Esophagus squamous epithelium (tissue), 5 donors: ENCODE measurements around the gene CTBP1. TPM values are rescaled to one million over a fixed set of nuclear protein-coding genes. Genes with fewer than 3 reads are reported as not detected.
A peak's percentile ranks its signal among the peaks of the same experiment; 100 is the strongest.

Experiments
- DNase-seq: peaks from one replicate; lab custom pipeline; 2025; lab: John Stamatoyannopoulos, UW
- H3K27ac ChIP-seq, 4 donors: fragments of 200-600 bp; sonication (generic); one replicate each; pipeline ENCODE4 v1.5.1; 2016 to 2019; ENCODE audit warnings: mild to moderate bottlenecking in 1 of 4
- H3K27me3 ChIP-seq, 4 donors: fragments of 200-600 bp; sonication (generic); 1 replicate in 3 of 4; 2 replicates in 1 of 4; pipeline versions ENCODE4 v1.5.1 to v1.6.0; 2017 to 2021; ENCODE audit warnings: antibody characterized with exemption in 1 of 4
- H3K36me3 ChIP-seq, 3 donors: fragments of 200-600 bp; sonication (generic); one replicate each; pipeline ENCODE4 v1.5.1; 2016 to 2019
- H3K4me1 ChIP-seq, 3 donors: fragments of 200-600 bp; sonication (generic); one replicate each; pipeline ENCODE4 v1.5.1; 2017 to 2019
- H3K4me3 ChIP-seq, 4 donors: fragments of 200-600 bp; sonication (generic); 1 replicate in 3 of 4; 2 replicates in 1 of 4; pipeline ENCODE4 v1.5.1; 2016 to 2019; ENCODE audit warnings: mild to moderate bottlenecking in 2 of 4, moderate library complexity in 1 of 4
- H3K9me3 ChIP-seq, 3 donors: fragments of 200-600 bp; sonication (generic); one replicate each; pipeline ENCODE4 v1.5.1; 2016 to 2019
- CTCF ChIP-seq, 6 experiments: fragments of 450-650 bp in 4 of 6; fragments of 200-600 bp in 2 of 6; sonication (generic) in 2 of 6; IDR thresholded peaks; one replicate each; pipeline ENCODE4 v1.5.1; 2016 to 2019; ENCODE audit warnings: antibody characterized with exemption in 6 of 6, mild to moderate bottlenecking in 4 of 6, moderate library complexity in 4 of 6
- POLR2A ChIP-seq, 4 donors: fragments of 450-650 bp; IDR thresholded peaks; one replicate each; pipeline ENCODE4 v1.6.1; 2017; ENCODE audit warnings: antibody characterized with exemption in 4 of 4, mild to moderate bottlenecking in 4 of 4, moderate library complexity in 3 of 4
- WGBS, 2 donors: methylation state at CpG; one replicate each; pipeline ENCODE4 v1.1.5; 2018; 5-methylcytosine and 5-hydroxymethylcytosine counted together
- intact Hi-C: fragments of 100-400 bp; cut with DNase I; formaldehyde crosslinking; loops from one replicate; pipeline ENCODE4 v1.15.0; 2022
- total RNA-seq, 4 donors: library from RNA; depleted of rRNA; stranded (reverse); fragments of >200 nt; gene quantifications; one replicate each; pipeline ENCODE4 v1.1.0, GENCODE V29; 2016
- donor health status: DM: yes; HTN: yes; CAD: no.

The CTBP1 gene
- total RNA-seq, 4 donors from 2014 or later: 72.2 to 121 (median 113) TPM

GRCh38 chr4:1221155-1221870, 27.6 kb downstream of the CTBP1 start:
- no peaks in the 10 kb centered on the region for H3K27me3 ChIP-seq
- H3K4me1 ChIP-seq: peaks cover 39 to 91% (median 70%) of the 10 kb centered on the region in 3 donors
- no peaks in the 10 kb centered on the region for H3K9me3 ChIP-seq
- peaks cover 23 to 68% (median 28%) of the 10 kb centered on the region in 3 donors for H3K36me3 ChIP-seq
- H3K27ac ChIP-seq: peak overlapping the region; percentile 21 to 83 (median 66)
- no peak for TF ChIP-seq POLR2A (IDR thresholded peaks at IDR 0.05)
- peak in 1 of 6 experiments; percentile 17 for TF ChIP-seq CTCF (IDR thresholded peaks at IDR 0.05)
- 45 to 73% methylated on average over 18 to 32 of the region's 33 CpGs for WGBS, 2 donors
- H3K4me3 ChIP-seq: no peak overlapping the region
- intact Hi-C loops: no loop called here
- DNase-seq: no peak

- Histone ChIP-seq H3K4me3 (no peak overlapping the region), H3K4me1 (peaks cover 47 to 91% (median 77%) of the 10 kb centered on the region in 3 donors), H3K27ac (peak overlapping the region in 2 of 4 donors; percentile 81 to 83), H3K9me3 (no peaks in the 10 kb centered on the region), H3K36me3 (peaks cover 21 to 68% (median 31%) of the 10 kb centered on the region in 3 donors), H3K27me3 (no peaks in the 10 kb centered on the region)
- 81 to 86% methylated on average over 11 to 15 of the region's 16 CpGs for WGBS, 2 donors
- intact Hi-C loops: no loop called here
- DNase-seq: no peak
- TF ChIP-seq POLR2A (IDR thresholded peaks at IDR 0.05) (no peak), CTCF (IDR thresholded peaks at IDR 0.05) (no peak)
These were observed 28.4 kb downstream of the CTBP1 start for GRCh38 chr4:1220566-1220965.

- intact Hi-C loops: no loop called here
- no peak for DNase-seq
- TF ChIP-seq POLR2A (IDR thresholded peaks at IDR 0.05) (no peak), CTCF (IDR thresholded peaks at IDR 0.05) (no peak)
- 38 to 66% methylated on average over 7 of the region's 7 CpGs for WGBS, 2 donors
- Histone ChIP-seq H3K9me3 (no peaks in the 10 kb centered on the region), H3K36me3 (peaks cover 12 to 68% (median 30%) of the 10 kb centered on the region in 3 donors), H3K4me1 (peaks cover 57 to 100% (median 88%) of the 10 kb centered on the region in 3 donors), H3K27me3 (no peaks in the 10 kb centered on the region), H3K27ac (peak overlapping the region; percentile 60 to 83 (median 76)), H3K4me3 (no peak overlapping the region)
These were observed 29.4 kb downstream of the CTBP1 start for GRCh38 chr4:1219566-1219950.

- H3K9me3 ChIP-seq: no peaks in the 10 kb centered on the region
- 22 to 25% methylated on average over 21 of the region's 21 CpGs for WGBS, 2 donors
- H3K27me3 ChIP-seq: no peaks in the 10 kb centered on the region
- intact Hi-C loops: no loop called here
- no peak for DNase-seq
- H3K36me3 ChIP-seq: peaks cover 6 to 68% (median 27%) of the 10 kb centered on the region in 3 donors
- no peak for TF ChIP-seq POLR2A (IDR thresholded peaks at IDR 0.05)
- no peak for TF ChIP-seq CTCF (IDR thresholded peaks at IDR 0.05)
- H3K27ac ChIP-seq: peak overlapping the region; percentile 68 to 83 (median 76)
- H3K4me1 ChIP-seq: peaks cover 63 to 100% (median 92%) of the 10 kb centered on the region in 3 donors
- H3K4me3 ChIP-seq: peak overlapping the region in 1 of 4 donors; percentile 25
These were observed 30.0 kb downstream of the CTBP1 start for GRCh38 chr4:1218634-1219565.
